GM19025 (cell line): ENCODE measurements around the gene TPSG1.
"Not testable (repeated sequence)": the region's sequence is repeated elsewhere in the genome, so short reads cannot be mapped to it uniquely, and the experiment has no call there.

Experiments used
- ATAC-seq: cut with Tn5 transposase; IDR thresholded peaks from one replicate; pipeline ENCODE4 v1.9.1; 2021; ENCODE audit warnings: mild to moderate bottlenecking, low read depth, moderate library complexity; ENCODE audit not compliant: unreplicated experiment

Gene TPSG1

GRCh38 chr16:1198671-1199346, 26.3 kb downstream of the TPSG1 start:
- ATAC-seq = not testable (repeated sequence)

GRCh38 chr16:1198194-1198593, 26.9 kb downstream of the TPSG1 start:
- ATAC-seq = no peak

GRCh38 chr16:1197237-1197866, 27.7 kb downstream of the TPSG1 start:
- ATAC-seq = no peak

GRCh38 chr16:1196494-1196893, 28.6 kb downstream of the TPSG1 start:
- ATAC-seq = no peak

GRCh38 chr16:1195393-1195666, 29.7 kb downstream of the TPSG1 start:
- no peak for ATAC-seq

GRCh38 chr16:1194665-1195392, 30.2 kb downstream of the TPSG1 start:
- ATAC-seq = no peak

GRCh38 chr16:1193825-1194581, 31.1 kb downstream of the TPSG1 start:
- ATAC-seq = no peak

GRCh38 chr16:1193143-1193824, 31.8 kb downstream of the TPSG1 start:
- ATAC-seq = no peak

GRCh38 chr16:1192384-1193073, 32.5 kb downstream of the TPSG1 start:
- ATAC-seq = no peak

- ATAC-seq = not testable (repeated sequence)
These were observed 34.3 kb downstream of the TPSG1 start for GRCh38 chr16:1190789-1191188.

GRCh38 chr16:1189455-1189854, 35.6 kb downstream of the TPSG1 start:
- ATAC-seq = no peak

GRCh38 chr16:1188432-1189189, 36.5 kb downstream of the TPSG1 start:
- ATAC-seq = no peak

GRCh38 chr16:1185460-1186207, 39.4 kb downstream of the TPSG1 start:
- not testable (repeated sequence) for ATAC-seq

- no peak for ATAC-seq
These were observed 40.1 kb downstream of the TPSG1 start for GRCh38 chr16:1184980-1185379.

- no peak for ATAC-seq
These were observed 40.8 kb downstream of the TPSG1 start for GRCh38 chr16:1184156-1184868.

GRCh38 chr16:1182950-1183907, 41.8 kb downstream of the TPSG1 start:
- ATAC-seq = no peak

- ATAC-seq = no peak
These were observed 42.8 kb downstream of the TPSG1 start for GRCh38 chr16:1182316-1182671.
